HCT116 (cell line): Measurements from ENCODE around the gene KPNA2.

Experiments
- CTCF ChIP-seq, 3 experiments: fragments of 200-600 bp in 1 of 3; sonication (generic) in 1 of 3; IDR thresholded peaks in 2 of 3; conservative IDR thresholded peaks in 1 of 3; 2 replicates each; pipeline ENCODE4 v1.5.1; 2012 to 2017; ENCODE audit warnings: low read depth in 2 of 3, low read length in 2 of 3, antibody characterized with exemption in 1 of 3, borderline replicate concordance in 1 of 3, control low read depth in 1 of 3, mild to moderate bottlenecking in 1 of 3, mixed read lengths in 1 of 3, mixed run types in 1 of 3, moderate library complexity in 1 of 3; ENCODE audit not compliant: insufficient read depth in 1 of 3
- ZNF274 ChIP-seq: fragments of 200-500 bp; sonication (Bioruptor generic); IDR thresholded peaks from 2 replicates; pipeline ENCODE4 v1.6.1; 2014; ENCODE audit warnings: mild to moderate bottlenecking, low read depth, low read length, inconsistent platforms

- TF ChIP-seq ZNF274 (no peak), CTCF (IDR thresholded peaks at IDR 0.05 in 2 of 3, conservative IDR thresholded peaks at IDR 0.05 in 1 of 3; ENCODE audit: borderline replicate concordance in 1 of 3, insufficient read depth in 1 of 3, low read depth in 2 of 3, low read length in 2 of 3) (no peak)
These were observed 26.2 kb downstream of the KPNA2 start for GRCh38 chr17:68061512-68062313.
